Measurements from ENCODE around the gene PCDH9.

Gene PCDH9

GRCh38 chr13:67192751-67193150, 37.4 kb downstream of the PCDH9 start:
- TF ChIP-seq TAF1 (IDR thresholded peaks at IDR 0.05; ENCODE audit: borderline replicate concordance, low read depth, low read length) (no peak), POLR2AphosphoS5 (IDR thresholded peaks at IDR 0.05; ENCODE audit: low read depth, low read length) (no peak), POLR2A (IDR thresholded peaks at IDR 0.05; ENCODE audit: low read depth, low read length) (no peak)
- DNase-seq (ENCODE audit: insufficient read length) (no peak), FAIRE-seq (no peak)

DNA sequence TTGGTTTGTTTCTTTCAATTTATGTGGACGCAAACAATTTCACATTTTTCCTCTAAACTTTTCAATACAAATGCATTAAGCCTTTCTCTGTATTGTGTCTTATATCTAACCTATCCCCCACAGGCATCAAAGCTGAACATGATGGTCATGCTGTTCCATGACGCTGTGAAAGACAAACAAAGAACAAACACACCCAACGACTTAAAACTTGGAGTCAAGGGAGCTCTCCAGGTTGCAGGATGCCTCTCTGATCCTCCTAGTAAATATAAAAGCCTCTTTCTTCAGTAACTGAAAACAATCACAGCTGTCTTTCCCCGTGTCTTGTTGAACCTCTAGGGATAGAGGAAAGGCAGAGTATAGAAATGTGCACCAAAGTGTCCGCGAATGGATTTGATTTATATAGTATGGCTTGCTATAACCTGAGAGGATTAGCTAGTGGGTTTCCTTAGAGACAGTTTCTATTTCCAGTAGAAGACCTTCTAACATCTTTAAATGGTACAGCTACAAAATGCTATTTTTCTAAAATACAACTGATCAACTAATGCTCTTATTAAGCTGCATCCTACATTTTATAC, 43.1 kb downstream of the PCDH9 start:
- DNase-seq (ENCODE audit: insufficient read length) = no peak
- no peak for FAIRE-seq

GRCh38 chr13:67184247-67184646, 45.9 kb downstream of the PCDH9 start:
- DNase-seq (ENCODE audit: insufficient read length) (no peak), FAIRE-seq (no peak)
- TF ChIP-seq POLR2AphosphoS5 (IDR thresholded peaks at IDR 0.05; ENCODE audit: low read depth, low read length) (no peak), TAF1 (IDR thresholded peaks at IDR 0.05; ENCODE audit: borderline replicate concordance, low read depth, low read length) (no peak), POLR2A (IDR thresholded peaks at IDR 0.05; ENCODE audit: low read depth, low read length) (no peak)

More for the DNA sequence above, 43.1 kb downstream of the PCDH9 start:
- TF ChIP-seq TAF1 (IDR thresholded peaks at IDR 0.05; ENCODE audit: borderline replicate concordance, low read depth, low read length) = no peak
- no peak for TF ChIP-seq POLR2AphosphoS5 (IDR thresholded peaks at IDR 0.05; ENCODE audit: low read depth, low read length)
- no peak for TF ChIP-seq POLR2A (IDR thresholded peaks at IDR 0.05; ENCODE audit: low read depth, low read length)

GRCh38 chr13:67183151-67183550, 47.0 kb downstream of the PCDH9 start:
- FAIRE-seq (no peak), DNase-seq (ENCODE audit: insufficient read length) (no peak)
- TF ChIP-seq TAF1 (IDR thresholded peaks at IDR 0.05; ENCODE audit: borderline replicate concordance, low read depth, low read length) (no peak), POLR2AphosphoS5 (IDR thresholded peaks at IDR 0.05; ENCODE audit: low read depth, low read length) (no peak), POLR2A (IDR thresholded peaks at IDR 0.05; ENCODE audit: low read depth, low read length) (no peak)

DNA sequence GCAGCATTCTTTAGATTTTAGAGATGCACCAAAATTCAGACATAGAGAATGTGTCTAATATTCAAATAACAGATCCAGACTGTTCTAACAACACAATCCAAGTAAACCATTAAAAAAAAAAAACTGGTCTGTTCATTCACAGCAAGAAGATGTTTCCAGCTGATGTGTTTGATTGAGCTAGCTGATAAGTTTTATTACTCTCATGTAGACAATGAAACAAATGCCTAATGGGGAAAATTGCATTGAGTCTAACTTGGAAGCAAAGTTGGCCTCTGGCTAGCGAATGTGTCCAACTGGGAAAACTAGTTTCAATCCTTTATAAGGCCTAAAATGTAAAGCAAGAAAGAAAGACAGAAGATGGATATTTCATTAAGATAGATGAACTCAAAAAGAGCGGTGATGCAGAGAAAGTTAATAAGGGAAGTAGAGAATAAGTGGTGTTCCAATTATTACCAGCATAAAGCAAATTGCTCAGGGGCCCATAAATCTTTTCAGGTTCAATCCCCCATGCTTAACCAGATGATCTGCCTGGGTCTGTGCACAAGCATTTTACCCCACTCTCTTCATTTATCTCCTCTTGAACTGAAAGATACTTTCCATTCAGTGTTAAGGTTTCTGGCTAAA, 54.2 kb downstream of the PCDH9 start:
- TF ChIP-seq POLR2AphosphoS5 (IDR thresholded peaks at IDR 0.05; ENCODE audit: low read depth, low read length) = no peak
- no peak for TF ChIP-seq POLR2A (IDR thresholded peaks at IDR 0.05; ENCODE audit: low read depth, low read length)
- no peak for TF ChIP-seq TAF1 (IDR thresholded peaks at IDR 0.05; ENCODE audit: borderline replicate concordance, low read depth, low read length)
- DNase-seq (ENCODE audit: insufficient read length) (no peak), FAIRE-seq (no peak)

GRCh38 chr13:67168384-67168783, 61.8 kb downstream of the PCDH9 start:
- DNase-seq (ENCODE audit: insufficient read length) = no peak
- no peak for TF ChIP-seq POLR2AphosphoS5 (IDR thresholded peaks at IDR 0.05; ENCODE audit: low read depth, low read length)
- TF ChIP-seq TAF1 (IDR thresholded peaks at IDR 0.05; ENCODE audit: borderline replicate concordance, low read depth, low read length) = no peak
- TF ChIP-seq POLR2A (IDR thresholded peaks at IDR 0.05; ENCODE audit: low read depth, low read length) = no peak
- no peak for FAIRE-seq

GRCh38 chr13:67167420-67167819, 62.7 kb downstream of the PCDH9 start:
- FAIRE-seq = no peak
- no peak for DNase-seq (ENCODE audit: insufficient read length)
- no peak for TF ChIP-seq TAF1 (IDR thresholded peaks at IDR 0.05; ENCODE audit: borderline replicate concordance, low read depth, low read length)
- no peak for TF ChIP-seq POLR2AphosphoS5 (IDR thresholded peaks at IDR 0.05; ENCODE audit: low read depth, low read length)
- TF ChIP-seq POLR2A (IDR thresholded peaks at IDR 0.05; ENCODE audit: low read depth, low read length) = no peak

- DNase-seq (ENCODE audit: insufficient read length) = no peak
- FAIRE-seq = no peak
- TF ChIP-seq POLR2AphosphoS5 (IDR thresholded peaks at IDR 0.05; ENCODE audit: low read depth, low read length) (no peak), POLR2A (IDR thresholded peaks at IDR 0.05; ENCODE audit: low read depth, low read length) (no peak), TAF1 (IDR thresholded peaks at IDR 0.05; ENCODE audit: borderline replicate concordance, low read depth, low read length) (no peak)
Observed at GRCh38 chr13:67161176-67161575, 69.0 kb downstream of the PCDH9 start.

DNA sequence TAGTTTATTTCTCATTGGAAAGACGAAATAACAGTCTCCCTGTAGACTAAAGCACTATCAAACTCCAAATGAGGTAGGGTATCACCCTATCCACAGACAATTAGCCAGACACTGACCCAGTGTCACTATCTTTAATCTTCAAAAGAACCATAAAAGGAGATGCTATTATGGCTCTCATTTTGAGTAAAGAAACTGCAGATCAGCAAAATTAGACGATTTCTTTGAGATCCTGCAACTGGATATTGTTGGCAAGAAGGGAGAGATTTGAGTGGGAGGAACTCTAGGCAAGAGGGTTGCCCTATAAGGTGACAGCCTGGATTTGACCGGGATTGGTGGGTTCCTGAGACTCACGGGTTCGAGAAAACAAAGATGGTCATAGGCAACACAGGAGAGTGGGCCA, 71.2 kb downstream of the PCDH9 start:
- no peak for FAIRE-seq
- DNase-seq (ENCODE audit: insufficient read length) = no peak
- TF ChIP-seq POLR2AphosphoS5 (IDR thresholded peaks at IDR 0.05; ENCODE audit: low read depth, low read length) (no peak), TAF1 (IDR thresholded peaks at IDR 0.05; ENCODE audit: borderline replicate concordance, low read depth, low read length) (no peak), POLR2A (IDR thresholded peaks at IDR 0.05; ENCODE audit: low read depth, low read length) (no peak)

- FAIRE-seq = no peak
- TF ChIP-seq POLR2AphosphoS5 (IDR thresholded peaks at IDR 0.05; ENCODE audit: low read depth, low read length) (no peak), TAF1 (IDR thresholded peaks at IDR 0.05; ENCODE audit: borderline replicate concordance, low read depth, low read length) (no peak), POLR2A (IDR thresholded peaks at IDR 0.05; ENCODE audit: low read depth, low read length) (no peak)
- no peak for DNase-seq (ENCODE audit: insufficient read length)
Observed at GRCh38 chr13:67156723-67157060, 73.4 kb downstream of the PCDH9 start.

DNA sequence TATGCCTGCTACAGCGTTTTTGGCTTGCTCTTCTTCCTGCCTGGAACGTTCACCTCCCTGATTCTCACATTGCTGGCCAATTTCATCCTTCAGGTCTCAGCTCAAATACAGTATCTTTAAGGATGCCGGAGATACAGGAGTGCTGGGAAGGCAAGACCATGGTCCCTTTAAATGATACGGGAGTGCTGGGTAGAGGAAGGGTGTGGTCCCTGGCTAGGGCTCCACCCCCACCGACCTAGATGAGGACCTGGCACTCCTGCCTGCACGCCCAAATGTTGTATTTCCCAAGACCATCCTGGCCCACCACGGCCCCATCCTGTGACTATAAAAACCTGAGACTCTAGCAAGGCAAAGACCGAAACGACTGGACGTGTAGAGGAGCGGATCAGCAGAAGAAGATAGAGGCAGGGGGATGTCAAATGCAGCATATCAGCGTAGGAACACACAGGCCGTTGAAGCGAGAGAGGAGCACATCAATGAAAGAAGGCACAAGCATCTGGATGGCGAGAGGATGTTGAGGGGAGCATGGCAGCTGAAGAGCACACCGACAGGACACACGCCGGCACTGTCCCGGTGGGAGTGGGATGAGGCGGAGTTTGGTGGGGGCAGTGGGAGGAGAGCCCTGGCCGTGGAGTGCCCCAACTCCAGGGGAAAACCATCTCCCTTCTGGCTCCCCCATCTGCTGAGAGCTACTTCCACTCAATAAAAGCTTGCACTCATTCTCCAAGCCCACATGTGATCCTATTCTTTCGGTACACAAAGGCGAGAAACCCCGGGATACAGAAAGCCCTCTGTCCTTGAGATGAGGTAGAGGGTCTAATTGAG, 74.0 kb downstream of the PCDH9 start:
- DNase-seq (ENCODE audit: insufficient read length) = no peak
- TF ChIP-seq TAF1 (IDR thresholded peaks at IDR 0.05; ENCODE audit: borderline replicate concordance, low read depth, low read length) (no peak), POLR2AphosphoS5 (IDR thresholded peaks at IDR 0.05; ENCODE audit: low read depth, low read length) (no peak), POLR2A (IDR thresholded peaks at IDR 0.05; ENCODE audit: low read depth, low read length) (no peak)
- FAIRE-seq = no peak

DNA sequence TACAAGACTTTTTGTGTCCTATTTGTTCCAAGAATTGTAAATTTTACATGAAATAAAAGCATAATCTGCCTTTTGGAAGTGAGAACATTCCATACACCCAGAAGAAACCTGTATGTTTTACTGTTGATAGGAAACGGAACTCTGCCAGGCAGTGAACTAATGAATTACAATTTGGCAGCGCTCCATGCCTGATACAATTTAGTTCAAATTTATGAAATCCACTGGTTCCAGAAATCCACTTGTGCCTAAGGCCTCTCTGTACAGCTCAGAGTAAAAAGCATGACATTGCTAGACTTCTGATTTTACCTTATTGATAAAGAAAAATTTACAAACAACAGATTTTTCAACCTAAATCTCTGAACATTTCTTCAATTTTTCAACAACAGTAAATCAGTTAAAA, 78.1 kb downstream of the PCDH9 start:
- DNase-seq (ENCODE audit: insufficient read length) = no peak
- no peak for FAIRE-seq
- no peak for TF ChIP-seq TAF1 (IDR thresholded peaks at IDR 0.05; ENCODE audit: borderline replicate concordance, low read depth, low read length)
- TF ChIP-seq POLR2AphosphoS5 (IDR thresholded peaks at IDR 0.05; ENCODE audit: low read depth, low read length) = no peak
- TF ChIP-seq POLR2A (IDR thresholded peaks at IDR 0.05; ENCODE audit: low read depth, low read length) = no peak
